ENCODE measurements around the gene KREMEN1.

- TF ChIP-seq, protein P1, sequence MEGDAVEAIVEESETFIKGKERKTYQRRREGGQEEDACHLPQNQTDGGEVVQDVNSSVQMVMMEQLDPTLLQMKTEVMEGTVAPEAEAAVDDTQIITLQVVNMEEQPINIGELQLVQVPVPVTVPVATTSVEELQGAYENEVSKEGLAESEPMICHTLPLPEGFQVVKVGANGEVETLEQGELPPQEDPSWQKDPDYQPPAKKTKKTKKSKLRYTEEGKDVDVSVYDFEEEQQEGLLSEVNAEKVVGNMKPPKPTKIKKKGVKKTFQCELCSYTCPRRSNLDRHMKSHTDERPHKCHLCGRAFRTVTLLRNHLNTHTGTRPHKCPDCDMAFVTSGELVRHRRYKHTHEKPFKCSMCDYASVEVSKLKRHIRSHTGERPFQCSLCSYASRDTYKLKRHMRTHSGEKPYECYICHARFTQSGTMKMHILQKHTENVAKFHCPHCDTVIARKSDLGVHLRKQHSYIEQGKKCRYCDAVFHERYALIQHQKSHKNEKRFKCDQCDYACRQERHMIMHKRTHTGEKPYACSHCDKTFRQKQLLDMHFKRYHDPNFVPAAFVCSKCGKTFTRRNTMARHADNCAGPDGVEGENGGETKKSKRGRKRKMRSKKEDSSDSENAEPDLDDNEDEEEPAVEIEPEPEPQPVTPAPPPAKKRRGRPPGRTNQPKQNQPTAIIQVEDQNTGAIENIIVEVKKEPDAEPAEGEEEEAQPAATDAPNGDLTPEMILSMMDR (IDR thresholded peaks at IDR 0.05; ENCODE audit: low read depth, low read length), result no peak
- no peak for TF ChIP-seq POLR2A (IDR thresholded peaks at IDR 0.05; ENCODE audit: extremely low read depth, insufficient read length)
Measured at GRCh38 chr22:29183971-29184848, 111.4 kb downstream of the KREMEN1 start.

All from NB4 (cell line).